Thymus (tissue), 11 donors: ENCODE measurements around the gene GRIK4. TPM values are rescaled to one million over a fixed set of nuclear protein-coding genes. Genes with fewer than 3 reads are reported as not detected.
A peak's percentile ranks its signal among the peaks of the same experiment; 100 is the strongest.

Source experiments
- DNase-seq, 9 donors: peaks; one replicate each; pipeline ENCODE4 v3.0.0-alpha.2; 2013; ENCODE audit warnings: low spot score in 9 of 9, low read depth in 6 of 9, missing footprints in 1 of 9
- H3K27ac ChIP-seq, 2 donors: one replicate each; pipeline ENCODE4 v1.5.1; 2013; ENCODE audit warnings: control low read depth in 1 of 2, low read depth in 1 of 2, low read length in 1 of 2, mild to moderate bottlenecking in 1 of 2, moderate library complexity in 1 of 2
- H3K27me3 ChIP-seq, 2 donors: one replicate each; pipeline ENCODE4 v1.5.1; 2013; ENCODE audit warnings: low read length in 1 of 2; ENCODE audit not compliant: control insufficient read depth in 2 of 2, insufficient read depth in 1 of 2
- H3K36me3 ChIP-seq, 2 donors: one replicate each; pipeline ENCODE4 v1.5.1; 2013; ENCODE audit warnings: low read length in 1 of 2, mild to moderate bottlenecking in 1 of 2, moderate library complexity in 1 of 2; ENCODE audit not compliant: control insufficient read depth in 2 of 2, insufficient read depth in 2 of 2
- H3K4me1 ChIP-seq, 2 donors: one replicate each; pipeline ENCODE4 v1.5.1; 2013; ENCODE audit warnings: low read length in 2 of 2; ENCODE audit not compliant: control insufficient read depth in 2 of 2, insufficient read depth in 2 of 2
- H3K4me3 ChIP-seq, 2 donors: one replicate each; pipeline ENCODE4 v1.5.1; 2013; ENCODE audit warnings: low read length in 2 of 2, control low read depth in 1 of 2, mild to moderate bottlenecking in 1 of 2
- H3K9me3 ChIP-seq, 2 donors: one replicate each; pipeline ENCODE4 v1.5.1; 2013; ENCODE audit warnings: low read length in 1 of 2, mild to moderate bottlenecking in 1 of 2; ENCODE audit not compliant: control insufficient read depth in 2 of 2, insufficient read depth in 1 of 2
- WGBS: extraction: QIAGEN DNeasy Blood & Tissue Kit; methylation state at CpG from one replicate; pipeline ENCODE4 v1.1.7; 2013; 5-methylcytosine and 5-hydroxymethylcytosine counted together
- polyA plus RNA-seq: library from polyadenylated mRNA; stranded (reverse); fragments of 200-250 nt; gene quantifications from one replicate; pipeline ENCODE4 v1.2.3, GENCODE V29; 2013
- total RNA-seq: library from RNA; stranded (reverse); fragments of 120-200 nt; gene quantifications from one replicate; pipeline ENCODE4 v1.2.4, GENCODE V29; 2013
- donor health status: healthy.

Gene GRIK4
- total and polyA plus RNA-seq, 2 donors, result 0.11 to 0.19 TPM

GRCh38 chr11:120710354-120711131, 199.0 kb downstream of the GRIK4 start:
- H3K27ac ChIP-seq, result no peak overlapping the region
- WGBS, result 78% methylated on average over 13 of the region's 13 CpGs
- H3K4me1 ChIP-seq, result no peaks in the 10 kb centered on the region
- no peaks in the 10 kb centered on the region for H3K36me3 ChIP-seq
- peaks cover 0 to 2% of the 10 kb centered on the region in 2 donors for H3K9me3 ChIP-seq
- DNase-seq, result no peak
- no peaks in the 10 kb centered on the region for H3K27me3 ChIP-seq
- no peak overlapping the region for H3K4me3 ChIP-seq

DNA sequence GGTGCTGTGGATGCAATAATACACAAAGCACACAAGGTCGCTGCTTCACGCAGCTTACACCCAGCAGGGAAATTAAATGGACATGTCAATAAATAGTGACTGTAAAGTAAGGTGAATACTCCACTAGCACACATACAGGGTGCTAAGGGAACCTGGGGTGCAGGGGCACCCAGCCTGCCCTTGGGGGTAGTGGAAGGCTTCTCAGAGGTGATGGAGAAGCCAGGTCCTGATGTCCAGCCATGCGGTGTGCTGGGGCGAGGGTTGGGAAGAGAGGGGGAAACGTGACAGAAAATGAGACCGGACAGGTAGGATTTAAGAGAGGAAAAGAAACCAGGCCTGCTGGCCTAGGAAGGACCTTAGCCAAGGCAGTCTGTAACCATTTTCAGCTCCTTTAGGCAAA, 200.5 kb downstream of the GRIK4 start:
- Histone ChIP-seq H3K9me3 (peaks cover 0 to 2% of the 10 kb centered on the region in 2 donors), H3K27me3 (no peaks in the 10 kb centered on the region), H3K4me3 (no peak overlapping the region), H3K36me3 (no peaks in the 10 kb centered on the region), H3K4me1 (no peaks in the 10 kb centered on the region), H3K27ac (no peak overlapping the region)
- DNase-seq, result no peak
- 98% methylated on average over 6 of the region's 6 CpGs for WGBS

DNA sequence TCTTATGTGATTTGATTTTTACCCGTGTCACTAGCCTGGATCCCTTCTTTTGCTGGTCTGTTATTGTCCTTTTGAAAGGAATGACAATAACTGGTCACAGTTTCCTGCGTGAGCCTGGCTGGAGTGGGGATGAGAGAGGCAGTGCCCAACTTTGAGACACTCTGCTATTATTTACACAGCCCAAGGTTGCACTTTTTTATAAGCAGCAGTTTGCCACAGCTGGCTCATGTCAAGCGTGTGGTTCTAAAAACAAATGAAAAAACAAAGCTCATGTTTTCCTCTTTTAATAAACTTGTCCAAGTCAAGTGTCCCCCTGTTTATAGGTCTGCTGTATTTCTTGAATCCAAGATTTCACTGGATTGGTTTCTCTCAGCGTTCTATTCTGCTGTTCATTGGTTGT, 201.3 kb downstream of the GRIK4 start:
- H3K9me3 ChIP-seq, result no peaks in the 10 kb centered on the region
- 92% methylated on average over 4 of the region's 4 CpGs for WGBS
- no peaks in the 10 kb centered on the region for H3K36me3 ChIP-seq
- no peak for DNase-seq
- H3K4me1 ChIP-seq, result no peaks in the 10 kb centered on the region
- H3K27me3 ChIP-seq, result peaks cover 0 to 2% of the 10 kb centered on the region in 2 donors
- no peak overlapping the region for H3K4me3 ChIP-seq
- H3K27ac ChIP-seq, result no peak overlapping the region

GRCh38 chr11:120713296-120713695, 201.7 kb downstream of the GRIK4 start:
- DNase-seq, result no peak
- H3K4me1 ChIP-seq, result no peaks in the 10 kb centered on the region
- H3K36me3 ChIP-seq, result no peaks in the 10 kb centered on the region
- H3K4me3 ChIP-seq, result no peak overlapping the region
- H3K9me3 ChIP-seq, result no peaks in the 10 kb centered on the region
- peaks cover 0 to 2% of the 10 kb centered on the region in 2 donors for H3K27me3 ChIP-seq
- H3K27ac ChIP-seq, result no peak overlapping the region
- 78% methylated on average over 5 of the region's 5 CpGs for WGBS

DNA sequence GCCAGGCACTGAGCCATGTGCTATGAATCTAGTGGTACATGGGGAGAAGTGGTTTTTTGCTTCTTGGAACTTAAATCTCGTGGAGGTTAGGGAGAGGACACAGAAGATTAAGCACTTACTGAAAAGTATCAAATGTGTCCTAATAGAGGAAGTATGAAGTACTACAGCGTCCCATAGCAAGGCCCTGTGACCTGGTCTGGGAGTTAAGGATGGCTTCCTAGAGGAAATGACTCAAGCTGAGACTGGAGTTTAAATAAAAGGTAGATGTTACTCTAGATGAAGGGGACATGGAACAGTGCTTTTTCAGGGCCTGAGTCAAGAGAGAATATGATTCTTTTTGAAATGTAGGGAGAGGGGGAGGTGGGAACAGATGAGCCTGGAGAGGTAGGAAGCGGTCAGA, 202.9 kb downstream of the GRIK4 start:
- no peak for DNase-seq
- no peaks in the 10 kb centered on the region for H3K36me3 ChIP-seq
- no peaks in the 10 kb centered on the region for H3K4me1 ChIP-seq
- H3K4me3 ChIP-seq, result no peak overlapping the region
- WGBS, result 60% methylated on average over 3 of the region's 3 CpGs
- no peaks in the 10 kb centered on the region for H3K9me3 ChIP-seq
- H3K27me3 ChIP-seq, result peaks cover 0 to 2% of the 10 kb centered on the region in 2 donors
- no peak overlapping the region for H3K27ac ChIP-seq

DNA sequence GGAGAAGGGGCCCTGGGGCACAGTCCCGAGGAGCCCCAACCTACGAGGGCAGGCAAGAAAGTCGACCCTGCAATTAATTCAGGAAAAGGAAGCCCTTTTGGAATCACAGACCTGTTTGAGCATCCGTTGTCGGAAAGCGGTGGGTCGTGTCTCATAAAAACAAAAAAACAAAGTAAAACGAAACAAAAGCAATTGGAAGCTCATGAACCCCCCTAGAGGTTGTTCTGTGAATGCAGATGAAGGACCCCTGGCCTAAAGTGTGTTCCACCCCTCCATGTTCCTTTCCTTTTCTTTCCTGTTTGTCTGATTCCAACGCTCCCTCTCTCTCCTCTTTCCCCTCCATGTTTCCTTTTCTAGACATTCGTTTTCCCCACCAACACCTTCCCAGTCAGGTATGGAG, 203.7 kb downstream of the GRIK4 start:
- peak in 1 of 9 donors; percentile 19 for DNase-seq
- no peaks in the 10 kb centered on the region for H3K36me3 ChIP-seq
- 30% methylated on average over 10 of the region's 10 CpGs for WGBS
- no peak overlapping the region for H3K4me3 ChIP-seq
- no peaks in the 10 kb centered on the region for H3K4me1 ChIP-seq
- H3K27ac ChIP-seq, result no peak overlapping the region
- H3K27me3 ChIP-seq, result peaks cover 0 to 2% of the 10 kb centered on the region in 2 donors
- no peaks in the 10 kb centered on the region for H3K9me3 ChIP-seq

GRCh38 chr11:120717042-120717441, 205.5 kb downstream of the GRIK4 start:
- Histone ChIP-seq H3K27me3 (peaks cover 0 to 2% of the 10 kb centered on the region in 2 donors), H3K9me3 (no peaks in the 10 kb centered on the region), H3K27ac (no peak overlapping the region), H3K4me3 (no peak overlapping the region), H3K36me3 (no peaks in the 10 kb centered on the region), H3K4me1 (no peaks in the 10 kb centered on the region)
- no peak for DNase-seq
- WGBS, result 88% methylated on average over 11 of the region's 11 CpGs

GRCh38 chr11:120717623-120718022, 206.1 kb downstream of the GRIK4 start:
- H3K36me3 ChIP-seq, result no peaks in the 10 kb centered on the region
- WGBS, result 66% methylated on average over 6 of the region's 6 CpGs
- DNase-seq, result no peak
- H3K27ac ChIP-seq, result no peak overlapping the region
- H3K4me1 ChIP-seq, result no peaks in the 10 kb centered on the region
- peaks cover 0 to 2% of the 10 kb centered on the region in 2 donors for H3K27me3 ChIP-seq
- no peaks in the 10 kb centered on the region for H3K9me3 ChIP-seq
- H3K4me3 ChIP-seq, result no peak overlapping the region

DNA sequence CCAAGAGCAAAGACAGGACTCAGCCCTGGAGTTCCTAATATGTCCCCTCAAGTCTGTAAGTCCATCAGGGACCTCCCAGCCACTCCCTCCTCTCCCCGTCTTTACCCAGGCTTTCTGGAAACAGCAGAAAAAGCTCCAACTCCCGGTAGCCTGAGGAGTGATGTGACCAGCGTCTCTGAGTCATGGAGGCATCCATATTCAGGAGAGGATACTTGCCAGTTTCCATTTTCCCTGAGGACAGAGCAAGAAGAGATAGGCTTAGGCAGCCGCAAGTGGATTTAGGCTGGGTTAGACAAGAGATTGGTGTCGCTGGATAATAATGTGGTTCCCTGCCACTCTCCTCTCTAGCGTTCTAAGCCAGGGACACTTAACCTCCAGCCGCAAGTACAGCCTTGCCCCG, 206.6 kb downstream of the GRIK4 start:
- no peak overlapping the region for H3K27ac ChIP-seq
- no peaks in the 10 kb centered on the region for H3K9me3 ChIP-seq
- no peak overlapping the region for H3K4me3 ChIP-seq
- no peaks in the 10 kb centered on the region for H3K36me3 ChIP-seq
- peaks cover 0 to 2% of the 10 kb centered on the region in 2 donors for H3K27me3 ChIP-seq
- DNase-seq, result no peak
- 85% methylated on average over 8 of the region's 8 CpGs for WGBS
- H3K4me1 ChIP-seq, result no peaks in the 10 kb centered on the region
